Pons (tissue), 1 donor: Measurements from ENCODE around the gene NPAS3.

Experiments
- DNase-seq: peaks from one replicate; pipeline ENCODE4 v3.0.0-alpha.2; 2016; ENCODE audit warnings: low spot score

The NPAS3 gene

GRCh38 chr14:33515441-33515840, 576.8 kb downstream of the NPAS3 start:
- no peak for DNase-seq

DNA sequence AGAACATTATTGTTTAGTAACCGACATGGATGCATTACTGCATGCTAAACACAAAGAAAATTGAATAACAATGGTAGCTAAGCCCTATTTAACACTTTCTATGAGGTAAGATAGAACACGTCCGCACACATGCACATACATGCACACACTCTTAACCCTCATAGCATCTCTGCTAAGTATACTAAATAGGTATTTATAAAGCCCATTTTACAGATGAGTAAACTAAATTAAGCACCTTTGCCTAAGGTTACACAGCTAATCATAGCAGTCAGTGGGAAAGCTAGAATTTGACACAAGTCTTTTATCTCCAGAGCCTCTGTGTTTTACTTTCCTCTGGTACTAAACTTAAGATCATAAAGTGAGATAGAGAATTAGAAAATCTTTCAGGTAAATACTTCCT, 577.2 kb downstream of the NPAS3 start:
- DNase-seq = no peak

DNA sequence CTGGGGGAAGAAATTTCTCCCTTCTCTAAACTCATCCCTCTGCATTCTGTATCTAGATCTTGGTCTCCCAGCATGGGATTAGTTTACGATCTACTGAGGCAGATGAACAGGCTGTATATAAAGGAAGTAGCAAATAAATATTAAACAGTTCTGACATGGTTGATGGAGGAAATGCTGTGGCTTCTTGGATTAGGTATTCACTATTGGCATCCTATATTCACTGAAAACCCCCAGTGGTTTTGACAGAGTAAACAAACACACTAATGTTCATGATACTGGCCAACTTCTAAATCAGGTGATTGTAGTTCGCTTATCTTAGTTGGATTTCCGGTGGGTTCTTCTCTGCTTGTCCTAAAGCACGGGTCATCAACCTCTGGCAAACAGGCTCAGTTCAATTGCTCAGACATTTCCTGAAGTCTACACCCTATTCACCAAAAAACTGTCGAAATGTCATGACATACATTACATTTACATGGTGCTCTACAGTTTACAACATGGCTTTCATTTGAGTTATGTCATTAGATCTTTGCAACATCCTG, 578.3 kb downstream of the NPAS3 start:
- DNase-seq = no peak

- no peak for DNase-seq
Measured at GRCh38 chr14:33521192-33521591, 582.5 kb downstream of the NPAS3 start.

- DNase-seq = no peak
Measured at GRCh38 chr14:33524244-33524643, 585.6 kb downstream of the NPAS3 start.

- DNase-seq = no peak
Measured at GRCh38 chr14:33525626-33526025, 586.9 kb downstream of the NPAS3 start.

DNA sequence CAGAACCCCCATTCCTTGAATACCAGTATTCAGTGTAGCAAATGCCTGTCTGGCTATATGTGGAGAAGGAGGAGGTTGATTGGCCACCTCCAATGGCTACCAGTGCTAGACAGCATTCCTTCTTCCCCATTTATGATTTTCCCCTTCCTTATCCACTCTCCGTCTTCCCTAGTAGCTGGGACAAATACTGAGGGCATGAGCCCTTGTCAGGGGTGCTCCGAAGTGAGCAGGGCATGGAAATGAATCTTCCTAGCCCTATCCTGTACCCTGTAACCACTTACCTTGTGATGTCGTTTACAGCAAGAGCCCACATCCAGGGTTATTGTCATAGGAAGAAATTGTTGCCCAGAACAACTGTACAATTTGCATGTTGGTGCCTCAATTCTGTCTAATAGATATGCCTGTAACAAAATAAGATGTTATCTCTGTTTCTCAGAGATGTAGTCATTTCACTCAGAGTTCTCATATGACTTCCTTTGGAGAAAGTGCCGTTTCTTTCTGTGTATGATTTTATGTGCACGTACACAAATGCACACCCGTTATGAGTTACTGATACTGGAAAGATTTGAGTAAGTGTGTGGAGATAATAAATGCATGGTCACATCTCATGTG, 588.5 kb downstream of the NPAS3 start:
- no peak for DNase-seq

- no peak for DNase-seq
Measured at GRCh38 chr14:33528655-33529054, 590.0 kb downstream of the NPAS3 start.

- DNase-seq = no peak
Measured at GRCh38 chr14:33529787-33530757, 591.4 kb downstream of the NPAS3 start.

GRCh38 chr14:33532553-33532952, 593.9 kb downstream of the NPAS3 start:
- no peak for DNase-seq

DNA sequence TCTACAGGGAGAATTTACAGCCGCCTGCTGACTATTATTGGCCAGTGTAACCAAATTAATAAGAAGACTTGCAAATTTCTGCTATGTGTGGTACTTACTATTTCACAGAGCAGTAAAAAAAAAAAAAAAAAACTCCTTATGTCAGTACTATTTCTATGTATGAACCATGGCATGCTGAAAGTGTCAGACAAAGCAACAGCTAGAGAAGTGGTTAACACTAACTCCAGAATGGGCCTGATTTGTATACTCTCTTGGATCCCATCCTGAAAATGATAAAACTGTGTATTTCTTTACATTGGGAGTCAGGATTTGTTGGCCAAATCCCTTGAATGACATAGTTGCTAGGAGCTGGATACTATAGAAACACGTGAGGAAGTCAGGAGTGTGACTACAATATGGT, 595.4 kb downstream of the NPAS3 start:
- no peak for DNase-seq

DNA sequence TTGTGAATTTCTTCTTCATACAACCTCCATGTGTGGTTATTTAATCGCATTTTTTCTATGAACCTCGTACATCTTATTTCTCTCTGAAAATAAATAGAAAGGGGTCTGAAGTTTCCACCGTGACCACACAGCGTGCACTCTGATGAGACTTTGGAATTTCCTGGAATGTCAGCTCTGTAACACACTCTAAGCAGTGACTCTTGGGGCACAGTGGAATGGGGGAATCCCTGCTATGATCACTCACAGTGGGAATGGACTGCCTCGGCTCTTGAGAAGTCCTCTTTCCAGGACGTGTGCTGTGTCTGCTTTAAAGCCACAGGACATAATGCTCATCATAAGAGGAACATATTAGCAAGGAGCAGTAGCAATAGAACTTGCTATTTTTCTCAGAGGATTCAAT, 596.0 kb downstream of the NPAS3 start:
- no peak for DNase-seq

DNA sequence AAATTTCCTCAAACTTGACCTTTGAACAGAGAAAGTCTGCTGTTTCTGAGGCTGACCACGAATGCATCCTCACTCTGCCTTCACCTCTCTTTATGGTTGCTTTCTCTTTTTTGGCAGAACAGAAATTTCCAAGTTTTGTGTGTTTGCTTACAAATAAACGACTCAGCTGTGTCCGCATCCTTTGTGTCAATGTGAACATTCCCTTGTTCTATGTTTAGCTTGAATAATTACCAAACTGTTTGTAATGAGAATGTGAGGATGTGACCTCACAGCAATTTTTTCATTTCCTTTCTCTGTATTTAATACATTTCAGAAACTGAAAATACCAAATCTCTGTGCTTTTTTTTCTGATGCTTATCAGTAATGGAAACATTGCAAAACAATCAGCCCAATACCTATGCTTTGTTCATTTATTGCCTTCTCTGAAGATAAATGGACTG, 601.3 kb downstream of the NPAS3 start:
- peak; percentile 37 for DNase-seq

DNA sequence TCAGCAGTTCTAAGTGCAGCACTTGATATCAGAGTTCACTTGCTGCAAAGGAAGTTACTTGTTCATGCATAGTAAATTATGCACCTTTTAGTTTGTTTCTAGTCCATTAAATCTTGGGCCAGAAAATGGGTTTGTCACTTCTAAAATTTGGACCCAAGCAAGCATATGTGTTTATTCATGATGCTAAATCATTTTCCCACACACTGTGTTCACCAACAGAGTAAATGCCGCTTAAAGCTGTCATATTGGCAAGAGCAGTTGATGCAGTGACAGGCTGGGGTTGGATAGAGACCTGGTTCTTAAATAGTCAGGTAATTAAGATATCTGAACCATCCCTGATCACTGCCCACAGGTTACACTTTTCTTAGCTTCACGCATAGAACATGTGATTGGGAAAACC, 602.5 kb downstream of the NPAS3 start:
- DNase-seq = no peak

- DNase-seq = no peak
Measured at GRCh38 chr14:33542338-33543287, 603.9 kb downstream of the NPAS3 start.

GRCh38 chr14:33545696-33546095, 607.0 kb downstream of the NPAS3 start:
- DNase-seq = no peak

GRCh38 chr14:33548606-33549005, 609.9 kb downstream of the NPAS3 start:
- no peak for DNase-seq

DNA sequence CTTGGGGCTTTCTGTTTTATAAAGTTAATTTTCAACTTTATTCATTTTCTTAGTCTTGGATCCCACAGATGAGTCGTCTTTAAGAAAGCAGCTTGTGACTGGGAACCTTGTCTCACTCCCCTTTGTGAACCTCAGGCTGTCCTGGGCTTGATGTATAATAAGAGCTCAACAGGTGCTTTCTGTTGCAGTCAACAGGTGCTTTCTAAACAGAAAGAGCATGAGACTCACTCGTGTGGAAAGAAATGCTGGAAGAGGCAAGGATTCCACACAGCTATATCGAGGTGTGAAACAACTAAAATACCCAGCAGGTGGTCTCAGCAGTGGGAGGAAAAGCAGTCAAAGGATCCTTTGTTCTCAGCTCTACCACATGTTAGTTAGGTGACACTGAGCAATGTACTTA, 613.3 kb downstream of the NPAS3 start:
- no peak for DNase-seq

GRCh38 chr14:33553706-33554278, 615.1 kb downstream of the NPAS3 start:
- no peak for DNase-seq

- DNase-seq = no peak
Measured at GRCh38 chr14:33554988-33555387, 616.3 kb downstream of the NPAS3 start.

DNA sequence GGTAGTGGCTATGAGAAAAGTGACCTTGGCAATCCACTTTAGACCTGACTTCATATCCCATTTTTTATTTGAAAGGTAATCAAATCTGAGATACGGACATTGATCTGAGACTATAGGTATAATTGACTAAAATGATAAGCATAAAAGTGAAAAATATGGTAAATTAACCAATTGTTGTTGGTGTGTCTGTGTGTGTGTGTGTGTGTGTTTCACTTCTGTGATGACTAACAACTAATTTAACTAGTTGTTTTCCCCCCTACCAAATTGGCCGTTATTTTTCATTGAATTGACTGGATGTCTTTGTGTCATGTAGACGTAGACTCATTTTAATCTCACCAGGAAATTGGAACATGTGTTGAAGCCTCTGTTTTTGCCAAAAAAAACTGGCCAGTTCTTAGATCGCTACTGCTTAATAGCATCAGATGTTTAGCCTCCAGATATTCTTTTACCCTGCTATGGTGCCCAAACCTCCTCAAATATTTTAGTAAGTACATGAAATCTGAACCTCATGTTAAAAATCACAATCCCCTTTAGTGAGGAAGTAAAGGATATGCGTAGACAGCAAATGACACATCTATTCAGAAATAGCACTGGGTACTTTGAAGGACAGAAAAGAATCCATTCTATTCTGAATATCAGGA, 617.2 kb downstream of the NPAS3 start:
- no peak for DNase-seq
